ENCODE measurements around the gene STX19. TPM values are rescaled to one million over a fixed set of nuclear protein-coding genes. Genes with fewer than 3 reads are reported as not detected.

STX19 gene, protein sequence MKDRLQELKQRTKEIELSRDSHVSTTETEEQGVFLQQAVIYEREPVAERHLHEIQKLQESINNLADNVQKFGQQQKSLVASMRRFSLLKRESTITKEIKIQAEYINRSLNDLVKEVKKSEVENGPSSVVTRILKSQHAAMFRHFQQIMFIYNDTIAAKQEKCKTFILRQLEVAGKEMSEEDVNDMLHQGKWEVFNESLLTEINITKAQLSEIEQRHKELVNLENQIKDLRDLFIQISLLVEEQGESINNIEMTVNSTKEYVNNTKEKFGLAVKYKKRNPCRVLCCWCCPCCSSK
- total RNA-seq (not detected), total RNA-seq (0 reads per million in 2 donors)

DNA sequence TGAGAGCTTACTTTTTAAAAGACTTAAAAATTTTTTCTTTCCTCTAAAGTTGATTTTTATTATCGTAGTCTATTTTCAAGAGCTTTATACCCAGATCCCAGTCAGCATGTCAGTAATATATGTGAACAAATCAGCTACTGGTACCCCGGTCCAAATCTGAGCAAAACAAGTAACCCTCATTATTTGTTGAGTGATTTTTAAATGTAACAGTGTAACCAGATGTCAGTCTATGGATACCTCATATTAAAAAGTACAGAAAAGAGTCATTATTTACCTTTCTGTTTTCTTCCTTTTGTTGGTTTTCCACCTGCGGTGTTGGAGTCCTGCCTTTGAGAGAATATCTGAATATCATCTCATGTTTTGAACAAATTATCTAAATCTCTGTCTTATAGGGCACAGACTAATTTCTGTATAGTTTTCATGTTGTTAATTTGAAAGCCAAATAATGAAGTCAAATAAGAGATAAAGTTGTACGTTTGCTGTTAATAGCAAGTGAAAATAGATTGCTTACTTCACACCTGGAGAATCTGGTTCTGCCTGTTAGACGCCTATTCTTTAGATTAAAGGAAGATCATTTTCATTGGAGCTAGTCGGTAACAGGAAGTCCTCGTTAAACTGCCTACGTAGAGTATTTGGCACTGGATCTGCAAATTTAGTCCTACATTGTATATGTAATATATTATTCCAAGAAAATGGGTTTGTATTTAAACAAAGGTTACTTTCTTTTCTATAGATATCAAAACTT lies at the start of gene STX19:
Gene STX19 (minus strand): TSS at position 505 of the 745 bp plus-strand sequence. CDS start 13,328 bp downstream, outside the sequence.
- Mint-ChIP-seq H3K36me3 (ENCODE audit: low read depth) (no peaks in the 10 kb centered on the region), H3K27me3 (no peaks in the 10 kb centered on the region), H3K4me3 (no peak within 1 kb of the TSS), H3K4me1 (no peaks in the 10 kb centered on the region), H3K27ac (no peak within 1 kb of the TSS)
- no peak for ATAC-seq
- no peak for DNase-seq
- no peaks in the 10 kb centered on the region for H3K9me3 ChIP-seq (ENCODE audit: control insufficient read depth, low read length, poor library complexity, severe bottlenecking)

DNA sequence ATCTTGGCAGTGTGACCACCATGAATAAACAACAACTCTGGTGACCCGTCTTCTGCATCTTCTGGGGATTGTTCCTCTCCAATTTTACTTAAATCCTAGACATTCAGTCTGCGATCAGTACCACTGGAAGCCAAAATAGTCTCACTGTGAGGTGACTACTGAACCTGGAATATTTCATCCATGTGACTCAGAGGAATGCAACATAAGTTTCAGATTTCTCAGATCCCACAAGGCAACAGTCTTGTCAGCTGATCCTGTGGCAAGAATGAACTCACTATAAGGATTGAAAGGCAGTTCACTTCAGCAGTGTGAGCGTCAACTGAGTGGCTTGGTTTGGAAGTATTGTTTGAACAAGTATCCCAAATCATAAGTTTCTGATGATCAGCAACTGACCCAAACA lies 47.7 kb upstream of the STX19 start:
- ATAC-seq (no peak), DNase-seq (no peak)
- no peaks in the 10 kb centered on the region for H3K9me3 ChIP-seq (ENCODE audit: control insufficient read depth, low read length, poor library complexity, severe bottlenecking)
- H3K4me3 Mint-ChIP-seq: no peak overlapping the region
- no peak overlapping the region for H3K27ac Mint-ChIP-seq
- no peaks in the 10 kb centered on the region for H3K27me3 Mint-ChIP-seq
- H3K36me3 Mint-ChIP-seq (ENCODE audit: low read depth): peaks cover 8% of the 10 kb centered on the region
- peaks cover 56% of the 10 kb centered on the region for H3K4me1 Mint-ChIP-seq

DNA sequence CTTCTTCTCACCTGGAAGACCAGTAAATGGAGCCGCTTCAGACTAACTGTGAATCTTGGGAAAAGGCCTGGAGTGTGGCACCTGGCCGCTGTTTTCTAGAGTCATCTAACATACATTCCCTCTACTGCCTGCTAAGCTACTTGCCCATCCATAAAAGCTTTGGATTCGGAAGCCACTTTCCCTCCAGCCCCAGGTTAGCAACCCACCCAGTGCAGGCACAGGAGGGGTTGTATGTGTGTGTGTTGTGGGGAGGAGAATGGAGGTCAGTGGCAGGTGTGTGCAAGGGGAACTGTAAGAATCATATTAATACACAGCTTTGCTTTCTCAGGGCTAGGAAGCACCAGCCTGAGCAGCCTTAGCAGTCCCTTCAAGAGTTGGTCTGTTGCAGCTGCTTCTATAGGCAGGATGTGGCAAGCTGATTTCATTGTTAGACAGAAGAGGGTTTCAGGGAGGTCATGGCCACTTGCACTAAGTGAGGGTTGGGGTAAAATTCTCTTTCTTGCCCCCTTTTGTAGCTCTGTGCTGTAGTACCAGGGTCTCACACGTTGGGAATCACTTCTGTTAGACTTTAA lies 43.4 kb upstream of the STX19 start:
- no peak overlapping the region for H3K4me3 Mint-ChIP-seq
- peaks cover 14% of the 10 kb centered on the region for H3K36me3 Mint-ChIP-seq (ENCODE audit: low read depth)
- no peaks in the 10 kb centered on the region for H3K27me3 Mint-ChIP-seq
- H3K9me3 ChIP-seq (ENCODE audit: control insufficient read depth, low read length, poor library complexity, severe bottlenecking): no peaks in the 10 kb centered on the region
- no peak overlapping the region for H3K27ac Mint-ChIP-seq
- no peak for DNase-seq
- H3K4me1 Mint-ChIP-seq: peaks cover 49% of the 10 kb centered on the region
- ATAC-seq: peak; percentile 28

DNA sequence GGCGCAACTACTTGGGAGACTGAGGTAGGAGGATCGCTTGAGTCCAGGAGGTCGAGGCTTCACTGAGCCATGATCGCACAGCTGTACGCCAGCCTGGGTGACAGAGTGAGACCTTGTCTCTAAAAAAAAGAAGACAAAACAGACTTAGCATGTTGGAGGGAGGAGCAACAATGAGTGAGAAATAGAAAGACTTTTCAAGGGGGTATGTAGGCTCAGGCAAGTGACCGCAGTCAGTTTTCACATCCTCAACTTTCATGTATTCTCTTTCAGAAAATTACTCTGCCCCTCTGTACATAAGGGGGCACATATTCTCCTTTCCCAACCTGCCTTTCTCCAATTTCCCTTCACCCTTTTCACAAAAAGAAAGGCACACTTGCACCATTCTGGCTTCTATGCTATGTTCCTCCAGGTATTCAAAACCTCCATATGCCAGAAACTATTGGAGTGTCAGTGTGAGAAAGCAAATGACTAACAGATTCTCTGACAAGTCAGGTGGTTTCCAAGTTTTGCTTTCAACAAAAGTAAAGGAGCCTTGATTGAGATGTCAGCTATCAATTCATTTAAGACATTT lies 42.0 kb upstream of the STX19 start:
- no peaks in the 10 kb centered on the region for H3K9me3 ChIP-seq (ENCODE audit: control insufficient read depth, low read length, poor library complexity, severe bottlenecking)
- no peak for ATAC-seq
- no peak overlapping the region for H3K27ac Mint-ChIP-seq
- H3K4me1 Mint-ChIP-seq: peaks cover 50% of the 10 kb centered on the region
- no peak for DNase-seq
- no peak overlapping the region for H3K4me3 Mint-ChIP-seq
- H3K36me3 Mint-ChIP-seq (ENCODE audit: low read depth): peaks cover 10% of the 10 kb centered on the region
- H3K27me3 Mint-ChIP-seq: no peaks in the 10 kb centered on the region

DNA sequence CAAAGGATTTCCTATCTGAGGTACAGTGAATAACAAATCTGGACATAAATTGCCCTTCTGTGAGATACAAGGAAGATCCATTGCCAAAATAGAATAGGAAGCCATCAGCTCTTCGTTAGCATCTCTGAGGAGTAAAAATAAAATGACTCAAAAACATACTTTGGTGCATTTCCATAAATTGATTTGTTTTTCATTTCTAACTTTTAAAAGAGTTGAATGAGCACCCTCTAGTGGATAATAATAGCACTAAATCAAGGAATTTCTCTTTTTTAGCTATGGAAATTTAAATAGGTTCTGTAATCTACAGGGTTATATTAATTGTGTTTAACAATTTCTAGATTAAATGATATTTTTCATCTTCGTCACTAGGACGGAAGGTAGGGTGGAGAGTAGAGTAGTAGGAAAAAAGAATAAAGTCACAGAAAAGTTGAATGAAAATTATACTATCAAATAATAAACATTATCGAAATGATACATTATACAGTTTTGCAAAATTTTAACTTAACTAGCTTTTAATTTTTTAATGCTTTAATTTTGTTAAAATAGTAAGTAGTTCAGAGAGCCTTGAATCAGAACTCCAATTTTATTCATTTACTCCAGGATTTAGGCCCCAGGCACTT lies 40.9 kb upstream of the STX19 start:
- no peak for DNase-seq
- no peaks in the 10 kb centered on the region for H3K9me3 ChIP-seq (ENCODE audit: control insufficient read depth, low read length, poor library complexity, severe bottlenecking)
- peak overlapping the region; percentile 32 for H3K27ac Mint-ChIP-seq
- ATAC-seq: no peak
- H3K27me3 Mint-ChIP-seq: no peaks in the 10 kb centered on the region
- peaks cover 10% of the 10 kb centered on the region for H3K36me3 Mint-ChIP-seq (ENCODE audit: low read depth)
- H3K4me1 Mint-ChIP-seq: peaks cover 48% of the 10 kb centered on the region
- no peak overlapping the region for H3K4me3 Mint-ChIP-seq

DNA sequence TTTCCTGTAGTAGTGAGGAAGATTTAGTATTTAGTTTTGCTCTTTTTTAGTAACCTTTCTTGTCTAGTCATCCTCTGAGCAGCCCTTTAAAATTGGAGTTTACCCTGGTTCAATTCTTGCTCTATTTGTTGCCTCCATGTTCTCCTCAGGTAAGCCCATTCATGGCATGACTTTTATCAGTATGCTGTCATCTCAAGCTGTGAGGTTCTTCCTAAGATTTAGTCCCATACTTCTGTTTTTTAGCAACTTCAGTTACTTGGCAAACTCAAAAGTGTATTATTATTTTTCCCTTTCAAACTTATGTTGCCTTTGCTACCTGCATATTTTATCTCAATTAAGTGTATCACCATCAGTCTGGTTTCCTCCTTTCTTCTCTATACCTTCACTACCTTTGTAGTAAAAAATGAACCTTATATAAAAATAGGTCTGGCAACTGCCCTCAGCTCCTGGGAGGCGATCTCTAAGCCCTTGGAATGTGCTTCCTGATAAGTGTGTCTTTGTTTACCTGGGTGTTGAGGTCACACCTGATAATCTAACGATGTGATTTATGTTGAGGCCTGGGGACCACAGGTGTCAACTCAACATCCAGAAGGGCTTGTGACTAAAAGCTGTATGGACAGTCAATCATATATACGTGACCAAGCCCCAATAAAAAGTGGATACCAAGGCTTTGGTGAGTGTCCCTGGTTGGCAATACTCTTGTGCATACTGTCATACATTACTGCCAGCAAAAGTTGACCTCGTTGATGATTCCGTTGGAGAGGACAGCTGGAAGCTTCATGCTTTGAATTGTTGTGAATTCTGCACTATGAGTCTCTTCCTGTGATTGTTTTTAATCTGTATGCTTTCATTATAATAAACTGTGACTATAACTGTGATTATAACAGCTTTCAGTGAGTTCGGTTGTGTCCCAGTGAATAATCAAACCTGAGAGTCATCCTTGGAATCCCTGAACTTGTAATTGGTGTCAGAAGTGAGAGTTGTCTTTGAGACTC lies 38.4 kb upstream of the STX19 start:
- peaks cover 40% of the 10 kb centered on the region for H3K4me1 Mint-ChIP-seq
- no peak for ATAC-seq
- H3K27me3 Mint-ChIP-seq: no peaks in the 10 kb centered on the region
- H3K9me3 ChIP-seq (ENCODE audit: control insufficient read depth, low read length, poor library complexity, severe bottlenecking): no peaks in the 10 kb centered on the region
- H3K36me3 Mint-ChIP-seq (ENCODE audit: low read depth): peaks cover 8% of the 10 kb centered on the region
- DNase-seq: no peak
- H3K4me3 Mint-ChIP-seq: peak overlapping the region; percentile 19
- peak overlapping the region; percentile 56 for H3K27ac Mint-ChIP-seq

DNA sequence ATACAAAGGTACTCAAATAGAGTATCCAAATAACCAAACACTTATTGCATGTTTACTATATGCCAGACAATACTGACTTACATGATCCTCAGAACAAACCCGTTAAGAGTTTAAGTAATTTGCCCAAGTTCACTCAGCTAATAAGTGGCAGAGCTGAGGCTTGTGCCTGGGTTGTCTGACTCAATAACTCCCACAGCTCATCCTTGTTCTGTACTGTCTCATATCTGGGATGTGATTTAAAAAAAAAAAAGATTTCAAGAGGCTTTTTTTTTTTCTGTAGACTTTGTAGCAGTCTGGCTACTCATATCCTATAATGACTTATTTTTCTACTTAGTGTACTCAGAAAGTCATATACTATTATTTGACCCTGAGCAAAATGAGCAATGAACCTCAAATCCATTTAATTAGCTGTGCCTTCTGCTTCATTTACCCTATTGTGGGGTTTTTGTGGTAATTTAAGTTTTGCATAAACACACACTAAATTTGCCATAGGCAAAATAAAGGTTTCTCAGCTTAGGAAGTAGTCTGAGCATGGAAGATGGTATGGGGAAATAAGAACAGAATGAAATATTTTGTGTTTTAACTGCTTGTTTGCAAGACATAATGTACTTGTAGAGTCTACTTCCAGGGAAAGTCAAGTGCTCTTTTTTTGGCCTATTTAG lies 37.6 kb upstream of the STX19 start:
- Mint-ChIP-seq H3K27me3 (no peaks in the 10 kb centered on the region), H3K4me1 (peaks cover 36% of the 10 kb centered on the region), H3K27ac (peak overlapping the region; percentile 56), H3K4me3 (no peak overlapping the region), H3K36me3 (ENCODE audit: low read depth) (peaks cover 8% of the 10 kb centered on the region)
- ATAC-seq: no peak
- no peak for DNase-seq
- no peaks in the 10 kb centered on the region for H3K9me3 ChIP-seq (ENCODE audit: control insufficient read depth, low read length, poor library complexity, severe bottlenecking)

DNA sequence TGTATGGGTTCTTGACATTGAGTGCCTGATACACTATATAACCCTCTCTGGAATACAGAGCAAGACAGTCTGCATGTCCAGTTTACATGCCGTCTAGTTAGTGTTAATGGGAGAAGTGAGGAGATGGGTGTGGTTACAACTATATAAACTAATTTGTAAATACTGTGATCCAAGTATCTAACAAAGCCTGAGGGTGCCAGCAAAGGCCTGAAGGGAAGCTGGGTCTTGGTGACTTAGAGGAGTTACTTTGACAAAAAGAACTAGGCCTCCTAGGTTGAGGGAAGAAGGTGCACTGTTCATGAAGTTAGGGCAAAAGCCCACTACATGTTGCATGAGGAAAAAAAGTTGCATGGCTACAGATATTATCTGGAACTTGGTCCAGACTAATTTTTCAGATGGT lies 36.7 kb upstream of the STX19 start:
- H3K9me3 ChIP-seq (ENCODE audit: control insufficient read depth, low read length, poor library complexity, severe bottlenecking): no peaks in the 10 kb centered on the region
- H3K4me1 Mint-ChIP-seq: peaks cover 35% of the 10 kb centered on the region
- no peak for DNase-seq
- ATAC-seq: no peak
- H3K27ac Mint-ChIP-seq: peak overlapping the region; percentile 100
- peaks cover 8% of the 10 kb centered on the region for H3K36me3 Mint-ChIP-seq (ENCODE audit: low read depth)
- H3K4me3 Mint-ChIP-seq: no peak overlapping the region
- H3K27me3 Mint-ChIP-seq: no peaks in the 10 kb centered on the region

DNA sequence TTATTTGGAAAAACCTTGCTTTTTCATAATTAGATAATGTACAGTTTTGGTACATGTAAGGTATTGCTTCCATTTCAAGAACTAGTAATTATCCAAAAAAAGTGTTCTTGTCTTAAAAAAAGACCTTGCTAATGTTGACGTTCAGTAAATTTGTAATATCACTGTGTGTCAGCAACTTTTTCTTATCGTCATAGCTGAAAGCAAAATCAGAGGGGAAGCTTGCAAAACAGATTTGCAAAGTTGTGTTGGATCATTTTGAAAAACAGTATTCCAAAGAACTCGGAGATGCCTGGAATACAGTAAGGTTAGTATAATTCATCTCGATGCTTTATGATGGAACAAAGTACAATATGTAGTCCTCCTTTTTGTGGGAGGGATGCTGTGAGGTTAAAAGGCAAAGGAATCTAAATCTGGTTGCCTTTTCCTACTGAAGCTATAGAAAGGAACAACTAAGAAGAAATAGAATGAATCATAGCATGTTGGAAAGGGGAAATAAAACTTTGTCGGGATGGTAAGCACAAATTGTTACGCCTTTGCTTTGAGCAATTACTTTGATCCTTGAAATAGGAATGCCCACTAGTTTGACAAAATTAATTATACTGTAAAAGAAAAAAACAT lies 36.0 kb upstream of the STX19 start:
- Mint-ChIP-seq H3K27ac (peak overlapping the region; percentile 100), H3K36me3 (ENCODE audit: low read depth) (peaks cover 8% of the 10 kb centered on the region), H3K4me1 (peaks cover 32% of the 10 kb centered on the region), H3K4me3 (peak overlapping the region; percentile 97), H3K27me3 (no peaks in the 10 kb centered on the region)
- no peaks in the 10 kb centered on the region for H3K9me3 ChIP-seq (ENCODE audit: control insufficient read depth, low read length, poor library complexity, severe bottlenecking)
- ATAC-seq: no peak
- no peak for DNase-seq

DNA sequence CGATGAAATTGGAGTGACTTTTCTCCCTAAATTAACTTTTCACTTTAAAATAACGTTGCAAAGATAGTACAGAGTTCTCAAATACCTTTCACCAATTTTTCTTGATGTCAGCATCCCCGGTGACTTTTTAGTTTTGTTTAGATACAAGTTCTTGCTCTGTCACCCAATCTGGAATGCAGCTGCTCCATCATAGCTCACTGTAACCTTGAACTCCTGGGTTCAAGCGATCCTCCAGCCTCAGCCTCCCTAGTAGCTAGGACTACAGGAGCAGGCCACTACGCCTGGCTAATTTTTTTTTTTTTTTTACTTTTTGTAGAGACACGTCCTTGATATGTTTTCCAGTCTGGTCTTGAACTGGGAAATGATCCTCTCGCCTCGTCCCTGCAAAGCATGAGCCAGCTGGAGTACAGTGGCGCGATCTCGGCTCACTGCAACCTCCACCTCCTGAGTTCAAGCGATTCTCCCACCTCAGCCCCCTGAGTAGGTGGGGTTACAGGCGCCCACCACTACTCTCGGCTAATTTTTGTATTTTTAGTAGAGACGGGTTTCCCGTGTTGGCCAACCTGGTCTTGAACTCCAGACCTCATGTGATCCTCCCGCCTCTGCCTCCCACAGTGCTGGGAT lies 35.2 kb upstream of the STX19 start:
- Mint-ChIP-seq H3K27me3 (no peaks in the 10 kb centered on the region), H3K27ac (peak overlapping the region; percentile 100), H3K36me3 (ENCODE audit: low read depth) (peaks cover 8% of the 10 kb centered on the region), H3K4me3 (peak overlapping the region; percentile 97), H3K4me1 (peaks cover 27% of the 10 kb centered on the region)
- H3K9me3 ChIP-seq (ENCODE audit: control insufficient read depth, low read length, poor library complexity, severe bottlenecking): no peaks in the 10 kb centered on the region
- DNase-seq (no peak), ATAC-seq (no peak)
